ENCODE data around the gene SLC50A1.
"Not testable (repeated sequence)": the region's sequence is repeated elsewhere in the genome, so short reads cannot be mapped to it uniquely, and the experiment has no call there.

SLC50A1 gene

DNA sequence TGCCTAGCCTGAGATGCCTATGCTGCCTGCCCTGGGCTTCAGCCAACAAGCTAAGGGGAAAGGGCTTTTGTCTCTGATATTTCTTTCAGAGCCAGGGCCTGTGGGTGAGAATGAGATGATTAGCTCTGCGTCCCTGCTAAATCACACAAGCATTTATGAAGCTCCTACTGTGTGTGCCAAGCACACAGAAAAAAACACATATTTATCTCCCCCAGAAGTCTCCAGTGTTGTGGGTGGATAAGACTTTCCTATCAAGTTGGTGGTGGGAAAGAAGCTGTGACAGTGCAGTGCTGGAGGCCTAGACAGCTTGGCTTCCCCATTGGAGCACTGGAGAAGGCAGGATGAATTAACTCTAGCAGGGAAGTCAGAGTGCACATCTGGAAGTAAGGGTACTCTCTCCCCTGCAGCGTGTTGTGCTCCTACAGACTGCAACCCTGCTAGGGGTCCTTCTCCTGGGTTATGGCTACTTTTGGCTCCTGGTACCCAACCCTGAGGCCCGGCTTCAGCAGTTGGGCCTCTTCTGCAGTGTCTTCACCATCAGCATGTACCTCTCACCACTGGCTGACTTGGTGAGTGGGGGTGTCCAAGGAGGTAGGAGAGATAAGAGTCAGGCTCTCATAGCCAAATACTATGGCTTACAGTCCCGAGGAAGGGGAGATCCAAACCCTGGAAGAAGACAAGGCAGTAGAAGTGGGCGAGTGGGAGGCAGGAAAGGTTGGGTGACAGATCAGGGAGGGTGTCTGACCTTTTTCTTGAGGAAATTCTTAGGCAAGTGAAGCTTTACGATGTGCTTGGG lies 1.7 kb downstream of the SLC50A1 start:
- DNase-seq, result no peak

DNA sequence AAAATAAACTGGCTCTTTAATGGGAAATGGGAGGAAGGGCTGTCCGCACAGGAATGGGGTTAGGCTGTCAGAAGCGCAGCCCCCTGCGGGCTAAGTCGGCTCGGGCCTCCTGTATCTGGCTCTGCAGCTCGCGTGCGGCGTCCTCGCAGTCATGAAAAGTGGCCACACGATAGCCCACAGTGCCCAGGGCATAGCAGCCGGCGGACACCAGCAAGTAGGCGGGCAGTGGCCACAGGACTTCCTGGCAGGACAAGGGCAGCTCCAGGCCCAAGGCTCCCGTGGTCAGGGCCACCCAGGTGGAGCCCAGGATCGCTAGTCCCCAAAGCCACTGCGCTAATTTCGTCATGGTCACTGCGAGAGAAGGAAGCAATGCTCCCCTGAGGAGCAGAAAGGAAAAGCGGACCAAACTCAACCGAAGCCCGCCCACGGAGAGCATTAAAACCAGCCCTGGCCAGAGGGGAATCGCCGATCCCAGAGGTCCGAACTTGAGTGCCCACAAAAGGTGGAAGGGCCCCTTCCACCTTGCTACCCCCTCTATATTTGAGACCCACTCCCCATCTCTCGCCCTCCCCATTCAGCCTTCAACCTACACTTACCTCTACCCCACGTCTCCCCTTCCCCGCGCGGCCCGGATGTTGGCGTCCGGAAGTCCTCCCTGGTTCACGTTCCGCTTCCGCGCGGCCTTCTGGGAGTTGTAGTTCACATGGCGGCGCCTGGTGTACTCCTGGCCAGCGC lies 4.4 kb downstream of the SLC50A1 start, which contains the start of gene DPM3:
TSS of gene DPM3 (minus strand) at position 637 of the 735 bp plus-strand sequence. CDS start at position 346, 291 bp downstream.
- DNase-seq, result peak; percentile 92

DNA sequence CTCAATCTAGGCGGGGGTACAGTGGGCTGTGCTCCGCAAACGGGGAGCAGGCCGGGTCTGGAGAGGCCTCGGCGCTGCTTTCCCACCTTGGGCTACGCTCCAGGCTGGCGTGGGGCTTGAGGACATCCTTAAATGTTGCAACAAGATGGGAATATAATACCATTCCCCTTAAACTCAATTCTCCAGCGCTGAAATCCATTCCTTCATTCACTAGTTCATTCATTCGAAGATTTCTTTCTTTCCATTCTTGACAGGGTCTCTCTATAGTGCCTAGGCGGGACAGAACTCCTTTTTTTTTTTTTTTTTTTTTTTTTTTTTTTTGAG lies 4.9 kb downstream of the SLC50A1 start:
- no peak for DNase-seq

DNA sequence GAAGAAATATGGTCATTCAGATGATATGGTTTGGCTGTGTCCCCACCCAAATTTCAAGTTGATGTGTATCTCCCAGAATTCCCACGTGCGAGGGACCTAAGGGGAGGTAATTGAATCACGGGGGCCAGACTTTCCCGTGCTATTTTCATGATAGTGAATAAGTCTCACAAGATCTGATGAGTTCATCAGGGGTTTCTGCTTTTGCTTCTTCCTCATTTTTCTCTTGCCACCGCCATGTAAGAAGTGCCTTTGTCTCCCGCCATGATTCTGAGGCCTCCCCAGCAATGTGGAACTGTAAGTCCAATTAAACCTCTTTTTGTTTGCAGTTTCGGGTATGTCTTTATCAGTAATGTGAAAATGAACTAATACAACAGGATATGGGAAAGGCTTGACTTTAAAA lies 6.1 kb downstream of the SLC50A1 start:
- DNase-seq, result peak; percentile 62

DNA sequence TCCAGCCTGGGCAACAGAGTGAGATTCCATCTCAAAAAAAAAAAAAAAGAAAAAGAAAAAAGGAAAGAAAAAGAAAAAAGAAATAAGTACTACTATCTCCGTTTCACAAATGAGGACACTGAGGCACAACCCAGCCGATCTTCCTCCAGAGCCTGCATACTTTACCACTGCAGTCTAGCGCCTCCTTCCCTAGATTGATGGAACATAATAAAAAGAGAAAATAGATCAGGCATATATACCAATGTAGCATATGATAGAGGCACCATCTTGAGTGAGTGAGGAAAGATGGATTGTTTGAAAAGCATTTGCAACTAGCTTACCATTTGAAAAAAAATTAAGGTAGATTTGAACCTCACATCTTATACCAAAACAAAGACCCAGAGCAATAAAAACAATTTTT lies 9.8 kb downstream of the SLC50A1 start:
- no peak for DNase-seq

DNA sequence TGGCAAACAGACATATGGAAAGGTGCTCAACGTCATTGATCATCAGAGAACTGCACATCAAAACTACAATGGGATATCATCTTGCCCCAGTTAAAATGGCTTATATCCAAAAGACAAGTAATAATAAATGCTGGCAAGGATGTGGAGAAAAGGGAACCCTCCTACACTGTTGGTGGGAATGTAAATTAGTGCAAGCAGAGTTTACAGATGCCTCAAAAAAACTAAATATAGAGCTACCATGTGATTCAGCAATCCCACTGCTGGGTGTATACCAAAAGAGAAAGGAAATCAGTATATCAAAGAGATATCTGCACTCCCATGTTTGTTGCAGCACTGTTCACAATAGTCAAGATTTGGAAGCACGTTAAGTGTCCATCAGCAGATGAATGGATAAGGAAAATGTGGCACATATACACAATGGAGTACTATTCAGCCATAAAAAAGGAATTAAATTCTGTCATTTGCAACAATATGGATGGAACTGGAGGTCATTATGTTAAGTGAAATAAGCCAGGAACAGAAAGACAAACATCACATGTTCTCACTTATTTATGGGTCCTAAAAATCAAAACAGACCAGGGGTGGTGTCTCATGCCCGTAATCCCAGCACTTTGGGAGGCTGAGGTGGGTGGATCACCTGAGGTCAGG lies 20.5 kb downstream of the SLC50A1 start:
- not testable (repeated sequence) for DNase-seq

DNA sequence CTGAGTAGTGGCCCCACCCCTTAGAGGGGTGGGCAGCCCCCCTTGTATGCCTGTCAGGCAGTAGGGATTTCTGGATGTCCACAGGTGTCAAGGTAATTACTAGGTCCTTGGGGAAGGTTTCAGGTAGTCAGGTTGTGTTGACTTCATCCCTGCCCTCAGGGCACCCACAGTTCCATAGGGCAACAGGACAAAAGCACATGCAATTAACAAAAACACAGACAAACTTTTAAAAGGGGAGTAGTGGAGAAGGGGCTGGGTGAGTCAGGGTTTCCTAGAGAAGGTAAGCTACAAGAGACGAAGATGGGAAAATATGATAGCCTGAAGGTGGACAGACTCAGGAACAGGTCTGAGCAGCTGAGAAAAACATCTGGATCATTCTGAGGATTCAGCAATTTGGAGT lies 23.3 kb downstream of the SLC50A1 start:
- DNase-seq, result no peak

DNA sequence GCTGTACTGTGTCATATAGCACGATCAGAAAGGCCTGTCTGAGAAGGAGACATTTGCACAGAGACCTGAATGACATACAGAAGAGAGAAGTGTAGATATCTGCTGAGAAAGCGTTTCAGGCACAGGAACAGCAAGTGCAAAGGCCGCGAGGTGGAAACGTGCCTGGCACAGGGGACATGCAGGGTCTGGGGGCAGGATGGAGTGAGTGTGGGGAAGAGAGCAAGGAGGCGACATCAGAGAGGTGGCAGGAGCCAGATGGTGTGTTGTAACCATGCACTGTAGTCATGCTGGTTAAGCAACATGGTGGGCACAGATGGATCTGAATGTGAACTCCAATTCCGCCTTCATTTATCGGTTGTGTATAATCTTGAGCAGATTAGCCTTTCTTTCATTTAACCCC lies 24.5 kb downstream of the SLC50A1 start:
- DNase-seq, result no peak

DNA sequence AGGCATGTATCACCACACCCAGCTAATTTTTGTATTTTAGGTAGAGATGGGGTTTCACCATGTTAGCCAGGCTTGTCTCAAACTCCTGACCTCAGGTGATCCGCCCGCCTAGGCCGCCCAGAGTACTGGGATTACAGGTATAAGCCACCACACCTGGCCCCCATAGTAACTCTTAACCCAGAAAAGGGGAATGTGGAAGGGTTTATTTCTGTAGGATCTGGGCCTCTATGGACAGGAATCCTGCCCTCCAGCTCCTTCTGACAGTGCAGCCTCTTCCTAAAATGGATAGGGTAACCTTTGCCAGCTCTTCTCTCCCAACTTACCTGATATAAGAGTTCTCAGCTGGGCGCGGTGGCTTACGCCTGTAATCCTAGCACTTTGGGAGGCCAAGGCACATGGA lies 27.0 kb downstream of the SLC50A1 start:
- not testable (repeated sequence) for DNase-seq

DNA sequence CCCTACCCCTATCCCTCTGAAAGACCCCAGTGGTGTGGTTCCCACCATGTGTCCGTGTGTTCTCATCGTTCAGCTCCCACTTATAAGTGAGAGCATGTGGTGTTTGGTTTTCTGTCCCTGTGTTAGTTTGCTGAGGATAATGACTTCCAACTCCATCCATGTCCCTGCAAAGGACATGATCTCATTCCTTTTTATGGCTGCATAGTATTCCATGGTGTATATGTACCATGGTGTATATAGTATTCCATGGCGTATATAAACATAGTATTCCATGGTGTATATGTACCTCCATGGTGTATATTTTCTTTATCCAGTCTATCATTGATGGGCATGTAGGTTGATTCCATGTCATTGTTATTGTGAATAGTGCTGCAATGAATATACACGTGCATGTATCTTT lies 28.1 kb downstream of the SLC50A1 start:
- not testable (repeated sequence) for DNase-seq

DNA sequence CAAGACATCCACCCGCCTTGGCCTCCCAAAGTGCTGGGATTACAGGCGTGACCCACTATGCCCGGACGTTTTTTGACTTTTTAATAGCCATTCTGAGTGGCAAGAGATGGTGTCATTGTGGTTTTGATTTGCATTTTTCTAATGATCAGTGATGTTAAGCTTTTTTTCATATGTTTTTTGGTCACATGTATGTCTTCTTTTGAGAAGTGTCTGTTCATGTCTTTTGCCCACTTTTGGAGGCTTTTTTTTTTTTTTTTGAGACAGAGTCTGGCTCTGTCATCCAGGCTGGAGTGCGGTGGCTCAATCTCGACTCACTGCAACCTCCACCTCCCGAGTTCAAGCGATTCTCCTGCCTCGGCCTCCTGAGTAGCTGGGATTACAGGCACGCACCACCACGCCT lies 29.0 kb downstream of the SLC50A1 start:
- DNase-seq, result not testable (repeated sequence)

DNA sequence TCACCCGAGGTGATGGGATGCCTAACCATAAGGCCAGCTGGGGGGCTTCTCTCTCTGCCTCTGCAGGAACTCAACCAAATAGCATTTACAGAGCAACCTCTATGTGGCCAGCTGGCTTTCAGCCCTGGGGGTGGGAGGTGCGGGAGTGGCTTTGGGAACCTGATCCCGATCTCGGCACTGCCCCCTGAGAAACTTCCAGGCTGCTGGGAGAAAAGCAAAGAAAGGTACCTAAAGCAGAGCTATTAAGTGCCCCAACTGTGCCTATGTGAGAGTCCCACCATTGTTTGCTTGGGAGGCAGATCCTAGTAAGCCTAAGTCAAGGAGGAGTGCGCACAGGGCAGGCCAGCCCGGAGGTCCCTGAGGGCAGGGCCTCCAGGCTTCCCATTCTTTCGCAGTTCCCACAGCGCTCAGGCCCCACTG lies 30.4 kb downstream of the SLC50A1 start:
- DNase-seq, result no peak

DNA sequence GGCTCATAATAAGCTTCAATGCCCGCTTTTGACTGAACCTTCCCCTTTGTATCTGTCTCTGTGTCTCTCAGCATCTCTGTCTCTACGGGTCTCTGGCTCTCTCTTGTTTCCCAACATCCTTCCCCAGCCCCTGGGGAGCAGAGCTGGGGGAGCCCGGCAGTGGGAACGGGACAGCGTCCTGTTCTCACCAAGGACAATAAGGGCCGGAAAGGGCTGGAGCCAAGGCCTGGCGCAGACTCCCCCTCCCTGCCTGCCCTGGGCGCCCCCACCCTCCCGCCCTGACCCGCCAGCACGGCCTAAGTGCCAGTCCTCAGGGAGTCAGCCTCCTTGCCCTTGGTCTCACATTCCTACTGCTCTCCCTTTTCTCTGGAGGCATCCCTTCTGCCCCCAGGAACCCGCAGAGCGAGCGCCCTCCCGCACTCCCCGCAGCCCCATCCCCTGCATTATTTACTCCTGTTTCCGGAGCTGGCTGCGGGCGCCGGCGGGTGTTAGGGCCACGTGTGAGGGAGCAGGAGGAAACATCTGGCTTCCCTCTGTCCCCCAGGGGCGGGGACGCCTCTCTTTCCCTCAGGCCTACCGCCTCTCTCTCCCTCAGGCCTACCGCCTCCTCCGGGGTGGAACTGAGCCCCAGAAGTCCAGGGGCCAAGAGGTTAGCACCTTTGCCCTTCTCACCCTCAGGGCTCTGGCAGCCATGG lies 31.0 kb downstream of the SLC50A1 start:
- DNase-seq, result no peak

DNA sequence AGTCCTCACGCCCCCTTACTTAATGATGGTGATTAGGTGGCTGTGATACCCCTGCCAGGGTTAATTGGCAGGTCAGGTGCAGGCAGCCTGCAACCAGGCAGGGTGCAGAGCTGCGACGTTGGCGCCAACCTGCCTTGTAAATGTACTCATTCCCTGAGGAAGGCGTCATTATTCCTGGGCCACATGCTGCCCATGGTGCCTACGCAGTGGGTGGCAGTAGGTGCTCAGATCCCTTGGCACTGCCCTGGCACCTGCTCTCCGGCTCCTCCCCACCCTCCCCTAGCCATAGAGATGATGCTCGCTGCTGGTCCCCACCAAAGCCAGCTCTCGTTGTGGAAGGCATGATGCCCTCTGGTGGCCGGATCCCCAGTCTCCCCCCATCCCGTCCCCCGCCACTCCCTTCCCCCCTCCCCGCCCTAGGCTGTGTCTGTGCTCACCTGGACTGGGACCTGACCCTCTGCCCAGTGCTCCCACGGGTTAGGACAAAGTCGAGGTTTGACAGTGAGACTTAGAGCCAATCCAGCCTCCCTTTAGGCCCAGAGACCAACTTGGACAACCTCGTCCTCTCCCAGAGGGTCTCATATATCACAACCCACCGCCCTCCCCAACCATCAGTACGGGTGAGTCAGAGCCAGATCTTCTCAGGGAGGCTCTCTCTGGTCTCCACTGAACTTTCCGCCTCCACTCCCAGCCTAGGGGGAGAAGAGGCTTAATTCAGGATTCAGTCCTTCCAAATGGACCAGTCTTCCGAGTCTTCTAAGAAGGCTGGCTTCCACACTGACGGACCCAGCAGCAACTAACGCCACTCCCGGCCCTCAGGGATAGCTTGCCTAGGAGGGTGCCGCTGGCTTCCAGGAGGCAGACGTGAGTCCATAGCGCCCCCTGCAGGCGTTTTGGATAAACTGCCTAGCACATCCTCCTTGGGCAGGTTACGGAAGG lies 31.8 kb downstream of the SLC50A1 start:
- peak; percentile 93 for DNase-seq

DNA sequence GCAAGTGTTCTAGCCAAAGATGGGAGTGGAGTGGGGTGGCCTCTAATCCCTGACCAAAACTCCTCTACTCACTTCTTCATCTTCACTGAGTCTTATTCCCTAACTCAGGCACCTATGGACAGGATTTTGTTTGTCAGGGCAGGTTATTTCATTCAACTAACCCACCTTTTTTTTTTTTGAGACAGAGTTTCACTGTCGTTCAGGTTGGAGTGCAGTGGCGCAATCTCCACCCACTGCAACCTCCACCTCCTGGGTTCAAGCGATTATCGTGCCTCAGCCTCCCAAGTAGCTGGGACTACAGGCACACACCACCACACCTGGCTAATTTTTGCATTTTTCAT lies 32.4 kb downstream of the SLC50A1 start:
- not testable (repeated sequence) for DNase-seq

DNA sequence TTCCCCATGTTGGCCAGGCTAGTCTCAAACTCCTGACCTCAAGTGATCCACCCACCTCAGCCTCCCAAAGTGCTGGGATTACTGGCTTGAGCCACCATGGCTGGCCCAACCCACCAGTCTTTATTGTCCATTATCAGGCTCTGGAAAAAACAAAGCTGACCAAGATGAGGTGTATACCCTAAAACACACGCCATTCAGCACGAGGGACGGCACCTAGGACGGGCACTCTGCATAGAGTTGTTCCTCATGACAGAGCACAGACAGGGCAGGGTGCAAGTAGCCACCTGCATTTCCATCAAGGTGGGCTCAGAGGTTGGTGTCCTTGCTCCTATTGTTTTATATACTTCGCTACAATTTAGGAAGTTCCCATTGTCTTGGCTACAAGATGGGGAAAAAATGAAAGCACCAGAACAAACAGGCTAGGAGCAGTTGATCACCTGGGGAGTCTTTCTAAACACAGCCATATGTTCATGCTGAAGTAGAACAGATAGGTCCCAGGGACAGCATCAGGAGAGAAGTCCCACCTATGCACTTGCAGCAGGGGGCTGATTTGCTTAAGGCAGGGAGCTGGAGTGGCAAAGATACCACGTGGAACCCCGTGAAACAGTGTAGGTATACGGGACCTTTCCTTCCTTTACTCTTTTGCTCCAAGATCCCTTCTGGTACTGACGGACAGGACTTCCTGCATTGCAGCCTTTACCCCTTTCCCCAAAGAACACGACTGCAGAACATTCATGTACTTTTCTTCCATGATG lies 33.0 kb downstream of the SLC50A1 start:
- no peak for DNase-seq

DNA sequence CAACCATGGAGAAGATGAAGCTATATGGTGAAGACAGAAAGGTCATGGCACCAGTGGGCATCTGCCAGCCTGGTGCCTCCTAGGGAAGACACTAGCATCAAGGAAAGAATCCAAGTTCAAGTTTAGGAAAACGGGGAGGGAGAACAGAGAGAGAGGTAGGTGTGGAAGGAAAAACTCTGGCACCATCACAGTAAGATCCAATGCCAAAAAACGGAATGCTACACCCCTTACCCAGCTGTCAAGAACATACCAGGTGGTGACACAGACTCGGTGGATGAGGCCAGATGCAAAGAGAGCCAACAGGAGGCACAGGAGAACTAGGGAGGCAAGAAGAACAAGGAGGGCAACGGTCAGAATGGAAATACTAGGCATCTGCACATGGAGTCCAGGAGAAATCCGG lies 33.9 kb downstream of the SLC50A1 start:
- DNase-seq, result no peak

DNA sequence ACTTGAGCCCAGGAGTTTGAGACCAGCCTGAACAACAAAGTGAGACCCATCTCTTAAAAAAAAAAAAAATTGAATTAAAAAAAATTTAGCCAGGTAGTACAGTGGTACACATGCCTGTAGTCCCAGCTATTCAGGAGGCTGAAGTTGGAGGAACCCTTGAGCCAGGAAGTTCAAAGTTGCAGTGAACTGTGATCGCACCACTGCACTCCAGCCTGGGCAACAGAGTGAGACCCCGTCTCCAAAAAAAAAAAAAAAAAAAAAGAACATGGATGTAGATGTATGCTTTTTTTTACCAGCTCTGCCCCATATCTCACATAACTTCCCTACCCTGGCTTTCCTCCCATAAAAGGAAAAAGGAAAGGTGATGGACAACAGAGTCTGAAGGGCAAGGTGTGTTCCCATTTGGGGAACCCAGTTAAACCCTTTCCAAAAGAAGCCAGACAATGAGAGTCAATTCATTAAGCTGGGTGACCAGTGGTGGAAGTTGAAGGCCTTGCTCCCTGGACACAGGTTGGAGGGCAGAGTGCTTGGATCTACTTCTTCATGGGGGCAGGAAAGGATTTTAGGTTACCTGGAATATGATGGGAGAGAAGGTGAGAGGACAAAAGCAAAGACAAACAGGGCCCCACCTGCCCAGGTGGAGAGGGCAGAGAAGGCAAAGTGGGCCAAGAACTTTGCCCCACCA lies 34.6 kb downstream of the SLC50A1 start:
- DNase-seq, result no peak

DNA sequence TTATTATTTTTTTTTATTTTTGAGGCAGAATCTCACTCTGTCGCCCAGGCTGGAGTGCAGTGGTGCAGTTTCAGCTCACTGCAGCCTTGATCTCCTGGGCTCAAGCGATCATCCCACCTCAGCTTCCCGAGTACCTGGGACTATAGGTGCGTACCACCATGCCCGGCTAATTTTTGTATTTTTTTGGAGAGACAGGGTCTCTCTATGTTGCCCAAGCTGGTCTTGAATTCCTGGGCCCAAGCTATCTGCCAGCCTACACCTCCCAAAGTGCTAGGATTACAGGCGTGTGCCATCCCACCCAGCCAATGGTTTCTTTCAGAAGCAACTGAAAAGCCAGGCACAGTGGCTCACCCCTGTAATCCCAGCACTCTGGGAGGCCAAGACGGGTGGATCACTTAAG lies 35.2 kb downstream of the SLC50A1 start:
- DNase-seq, result no peak

DNA sequence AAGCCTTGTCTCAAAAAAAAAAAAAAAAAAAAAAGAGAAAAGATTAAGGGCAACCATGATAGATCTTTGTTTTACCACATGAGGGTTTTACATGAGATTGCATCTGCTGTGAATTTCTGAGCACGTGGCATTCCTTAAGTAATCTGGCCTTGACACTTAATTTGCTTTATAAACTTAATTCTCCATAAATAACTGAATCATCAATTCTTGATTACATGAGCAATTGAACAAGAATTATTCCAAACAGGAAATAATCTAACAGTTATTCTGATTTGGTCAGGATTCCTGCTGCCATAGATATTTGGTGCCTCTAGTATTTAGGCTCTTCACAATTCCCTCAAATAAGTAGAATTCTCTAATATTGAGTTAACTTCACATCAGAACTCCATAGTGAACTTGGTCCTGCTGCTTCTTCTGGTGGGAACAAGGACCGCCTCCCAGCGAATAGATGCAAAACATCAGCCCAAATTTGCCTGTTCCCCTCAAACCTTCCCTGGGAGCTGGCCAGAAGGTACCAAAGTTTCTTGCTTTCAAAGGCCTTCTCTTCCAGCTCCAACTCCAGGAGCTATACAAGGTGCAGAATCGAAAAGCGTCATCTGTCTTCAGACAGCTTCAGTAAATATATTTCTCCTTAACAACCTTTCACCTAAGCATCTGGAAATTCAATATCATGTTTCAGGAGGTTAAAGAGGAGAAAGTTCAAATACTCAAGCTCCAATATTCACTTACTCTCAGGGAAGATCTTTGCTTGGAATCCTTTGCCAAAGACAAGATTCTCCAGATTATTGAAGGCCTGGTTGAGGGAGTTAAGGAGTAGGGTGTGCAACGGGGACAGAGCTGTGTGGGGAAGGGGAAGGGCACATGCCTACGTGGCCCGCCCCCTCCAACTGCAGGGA lies 36.4 kb downstream of the SLC50A1 start:
- DNase-seq, result no peak

Measured in suppressor macrophage treated with lipopolysaccharide for 4 hours (primary cell).